Stimulated activated naive CD4-positive, alpha-beta T cell (primary cell): Measurements from ENCODE around the gene SLC35B4.

Source experiments
- DNase-seq, 6 experiments: peaks; one replicate each; lab custom pipeline; 2025; lab: John Stamatoyannopoulos, UW

The SLC35B4 gene

DNA sequence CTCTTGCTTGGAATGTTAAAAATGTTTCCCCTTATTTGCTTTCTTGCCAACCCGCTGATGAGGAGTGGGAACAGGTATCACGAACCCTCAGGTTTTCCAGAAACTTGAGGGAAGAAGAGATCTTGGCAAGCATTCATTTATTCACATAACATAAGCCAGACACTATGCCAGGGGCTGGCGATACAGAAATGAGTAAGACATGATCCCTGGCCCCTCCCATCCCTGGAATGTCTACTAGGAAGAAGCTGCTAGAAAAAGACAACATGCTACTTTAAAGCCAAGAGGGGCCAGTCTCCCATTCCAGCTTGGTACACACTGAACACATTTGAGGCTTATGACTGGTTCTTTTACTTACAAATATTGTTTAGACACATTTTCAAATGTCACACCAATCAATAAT is 26.4 kb downstream of the SLC35B4 start:
- no peak for DNase-seq

- DNase-seq: no peak
These were observed 26.9 kb downstream of the SLC35B4 start for GRCh38 chr7:134289841-134290240.

GRCh38 chr7:134289423-134289822 is 27.3 kb downstream of the SLC35B4 start:
- no peak for DNase-seq

- DNase-seq: no peak
These were observed 28.6 kb downstream of the SLC35B4 start for GRCh38 chr7:134287916-134288659.

GRCh38 chr7:134284952-134285351 is 31.8 kb downstream of the SLC35B4 start:
- DNase-seq: no peak

GRCh38 chr7:134284011-134284410 is 32.7 kb downstream of the SLC35B4 start:
- no peak for DNase-seq

DNA sequence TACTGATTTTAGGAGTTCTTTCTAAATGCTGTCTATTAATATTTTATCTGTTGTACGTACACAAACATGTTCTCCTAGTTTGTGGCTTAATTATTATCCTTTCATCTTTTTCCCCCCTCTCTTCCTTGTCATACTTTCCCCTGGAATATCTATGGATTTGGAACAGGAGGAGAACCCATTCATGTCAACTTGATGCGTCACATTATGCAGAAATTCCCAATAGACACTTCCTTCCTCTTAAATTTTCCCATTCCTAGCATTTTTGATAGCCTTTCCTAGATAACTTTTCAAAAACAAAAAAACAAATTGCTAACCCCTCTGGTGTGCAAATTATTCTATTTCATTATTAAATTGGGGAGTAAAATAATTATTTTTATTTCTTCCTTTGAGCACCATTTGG is 36.2 kb downstream of the SLC35B4 start:
- DNase-seq: no peak

- DNase-seq: no peak
These were observed 36.8 kb downstream of the SLC35B4 start for GRCh38 chr7:134279898-134280297.

DNA sequence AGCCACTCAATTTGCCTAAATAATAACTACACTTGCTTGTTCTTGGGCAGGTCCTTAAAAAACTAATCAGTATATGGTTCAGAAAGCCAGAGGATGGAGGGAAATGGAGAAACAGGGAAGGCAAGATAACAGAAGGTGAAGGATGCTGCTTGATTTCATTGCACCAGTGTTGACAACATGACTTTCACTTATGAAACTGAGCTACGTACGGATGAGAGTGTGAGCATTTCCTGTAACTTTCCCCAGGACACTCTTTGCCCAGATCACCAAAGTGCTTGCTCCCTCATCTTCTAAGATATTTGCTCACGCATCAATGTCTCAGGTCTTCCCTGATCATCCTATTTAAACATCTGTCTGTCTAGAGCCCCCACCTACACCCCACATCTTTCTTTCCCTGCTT is 37.4 kb downstream of the SLC35B4 start:
- DNase-seq: no peak

- no peak for DNase-seq
These were observed 38.1 kb downstream of the SLC35B4 start for GRCh38 chr7:134278502-134279153.

- DNase-seq: no peak
These were observed 39.8 kb downstream of the SLC35B4 start for GRCh38 chr7:134276951-134277350.

GRCh38 chr7:134262322-134262721 is 54.4 kb downstream of the SLC35B4 start:
- no peak for DNase-seq

GRCh38 chr7:134255814-134256213 is 60.9 kb downstream of the SLC35B4 start:
- DNase-seq: no peak

GRCh38 chr7:134254311-134254710 is 62.4 kb downstream of the SLC35B4 start:
- no peak for DNase-seq

DNA sequence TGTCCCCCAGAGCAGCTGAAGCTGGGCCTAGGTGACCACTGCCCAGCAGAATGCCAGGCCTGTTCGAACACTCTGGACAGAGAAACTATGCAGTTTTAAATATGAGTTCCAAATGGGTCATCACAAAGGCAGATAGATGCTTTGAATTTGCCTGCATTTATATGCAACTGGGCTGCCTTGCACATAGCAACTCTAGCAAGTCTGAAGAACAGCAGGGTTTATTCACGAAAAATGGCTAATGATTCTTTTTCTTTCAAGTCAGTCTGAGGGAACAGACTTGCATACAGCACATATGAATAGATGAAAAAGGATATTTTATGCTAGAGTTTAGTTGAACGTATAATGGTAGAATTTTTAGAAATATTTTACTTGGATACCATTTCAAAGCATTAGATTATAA is 68.5 kb downstream of the SLC35B4 start:
- DNase-seq: no peak

DNA sequence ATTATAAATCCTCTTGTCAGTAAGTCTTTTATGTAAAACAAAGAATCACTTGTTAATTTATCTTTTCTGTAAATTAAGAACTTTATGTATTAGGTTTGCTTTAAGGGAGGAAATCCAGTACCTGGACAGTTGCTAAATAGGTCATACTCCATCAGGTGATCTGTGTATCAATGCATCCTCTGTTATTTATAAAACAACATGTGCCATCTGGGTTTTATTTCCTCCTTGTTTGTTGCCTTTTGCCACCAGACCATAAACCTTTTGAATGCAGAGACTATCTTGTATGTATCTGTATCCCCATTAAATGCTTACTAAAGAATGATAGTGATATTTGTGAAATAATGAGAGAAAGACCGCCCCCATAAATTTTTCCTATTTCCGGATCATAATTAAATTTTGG is 70.0 kb downstream of the SLC35B4 start:
- no peak for DNase-seq

- DNase-seq: no peak
These were observed 70.4 kb downstream of the SLC35B4 start for GRCh38 chr7:134246347-134246746.

- DNase-seq: no peak
These were observed 71.5 kb downstream of the SLC35B4 start for GRCh38 chr7:134245253-134245652.
